Neural progenitor cell (in vitro differentiated cells): ENCODE measurements around the gene QRICH1.

Source experiments
- CTCF ChIP-seq: fragments of 200-600 bp; sonication (generic); IDR thresholded peaks from 2 replicates; pipeline ENCODE4 v1.5.1; 2017; ENCODE audit warnings: antibody characterized with exemption, mild to moderate bottlenecking
- EZH2 ChIP-seq: fragments of 200-600 bp; sonication (generic); IDR thresholded peaks from 2 replicates; pipeline ENCODE4 v1.6.1; 2017; ENCODE audit warnings: antibody characterized with exemption, mild to moderate bottlenecking, moderate library complexity
- EZH2phosphoT487 ChIP-seq: fragments of 200-600 bp; sonication (generic); IDR thresholded peaks from 2 replicates; pipeline ENCODE4 v1.6.1; 2017; ENCODE audit warnings: antibody characterized with exemption

- TF ChIP-seq CTCF (peak; percentile 19), EZH2 (no peak), EZH2phosphoT487 (no peak)
Observed at GRCh38 chr3:49124991-49125670, 31.3 kb upstream of the QRICH1 start.
